Subcutaneous abdominal adipose tissue (tissue), 5 donors: ENCODE results near the gene FAM120A.

Source experiments
- H3K27ac ChIP-seq: one replicate; pipeline ENCODE4 v1.7.0; 2013; ENCODE audit warnings: low read depth, mild to moderate bottlenecking, inconsistent platforms, low read length, moderate library complexity
- H3K27me3 ChIP-seq, 5 donors: one replicate each; pipeline ENCODE4 v1.7.0; 2013; ENCODE audit warnings: low read length in 5 of 5, inconsistent platforms in 1 of 5; ENCODE audit not compliant: control insufficient read depth in 5 of 5, insufficient read depth in 4 of 5
- H3K36me3 ChIP-seq, 5 donors: one replicate each; pipeline ENCODE4 v1.7.0; 2013; ENCODE audit warnings: low read length in 5 of 5; ENCODE audit not compliant: control insufficient read depth in 5 of 5, insufficient read depth in 5 of 5
- H3K4me1 ChIP-seq, 5 donors: one replicate each; pipeline ENCODE4 v1.7.0; 2013; ENCODE audit warnings: low read length in 5 of 5, mild to moderate bottlenecking in 3 of 5, moderate library complexity in 1 of 5; ENCODE audit not compliant: control insufficient read depth in 5 of 5, insufficient read depth in 5 of 5
- H3K4me3 ChIP-seq, 5 donors: one replicate each; pipeline ENCODE4 v1.7.0; 2013; ENCODE audit warnings: low read length in 5 of 5, low read depth in 1 of 5
- H3K9ac ChIP-seq, 5 donors: one replicate each; pipeline ENCODE4 v1.7.0; 2013; ENCODE audit warnings: low read length in 5 of 5, mild to moderate bottlenecking in 4 of 5, moderate library complexity in 3 of 5
- H3K9me3 ChIP-seq, 5 donors: one replicate each; pipeline ENCODE4 v1.7.0; 2013; ENCODE audit warnings: low read length in 5 of 5; ENCODE audit not compliant: control insufficient read depth in 5 of 5
- donor health status: healthy.
- donor health status: healthy.
- donor health status: healthy.
- donor health status: healthy.
- donor health status: healthy.

Gene FAM120A

DNA sequence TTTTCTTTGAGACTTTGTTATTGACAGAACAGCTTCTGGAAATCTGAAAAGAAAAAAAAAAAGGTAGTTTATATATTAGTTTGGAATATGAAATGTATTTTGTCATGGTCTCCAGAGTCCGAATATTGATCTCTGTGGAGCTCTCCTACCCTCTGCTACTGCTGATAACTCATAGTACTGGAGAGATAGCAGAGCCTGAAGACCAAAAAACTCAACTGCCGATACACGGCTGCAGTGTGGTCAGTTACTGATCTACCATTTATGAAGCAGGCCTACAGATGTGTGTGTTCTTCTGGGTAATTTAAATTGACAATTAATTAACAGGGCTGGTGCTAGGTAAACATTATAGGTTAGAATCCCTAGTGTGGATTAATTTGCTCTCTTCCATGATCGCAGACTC is 3.8 kb upstream of the FAM120A start:
- peaks cover 3 to 20% (median 17%) of the 10 kb centered on the region in 5 donors for H3K4me1 ChIP-seq
- no peak overlapping the region for H3K9ac ChIP-seq
- no peak overlapping the region for H3K27ac ChIP-seq
- peaks cover 17 to 27% (median 26%) of the 10 kb centered on the region in 5 donors for H3K36me3 ChIP-seq
- H3K27me3 ChIP-seq, result no peaks in the 10 kb centered on the region
- no peaks in the 10 kb centered on the region for H3K9me3 ChIP-seq
- H3K4me3 ChIP-seq, result no peak overlapping the region

DNA sequence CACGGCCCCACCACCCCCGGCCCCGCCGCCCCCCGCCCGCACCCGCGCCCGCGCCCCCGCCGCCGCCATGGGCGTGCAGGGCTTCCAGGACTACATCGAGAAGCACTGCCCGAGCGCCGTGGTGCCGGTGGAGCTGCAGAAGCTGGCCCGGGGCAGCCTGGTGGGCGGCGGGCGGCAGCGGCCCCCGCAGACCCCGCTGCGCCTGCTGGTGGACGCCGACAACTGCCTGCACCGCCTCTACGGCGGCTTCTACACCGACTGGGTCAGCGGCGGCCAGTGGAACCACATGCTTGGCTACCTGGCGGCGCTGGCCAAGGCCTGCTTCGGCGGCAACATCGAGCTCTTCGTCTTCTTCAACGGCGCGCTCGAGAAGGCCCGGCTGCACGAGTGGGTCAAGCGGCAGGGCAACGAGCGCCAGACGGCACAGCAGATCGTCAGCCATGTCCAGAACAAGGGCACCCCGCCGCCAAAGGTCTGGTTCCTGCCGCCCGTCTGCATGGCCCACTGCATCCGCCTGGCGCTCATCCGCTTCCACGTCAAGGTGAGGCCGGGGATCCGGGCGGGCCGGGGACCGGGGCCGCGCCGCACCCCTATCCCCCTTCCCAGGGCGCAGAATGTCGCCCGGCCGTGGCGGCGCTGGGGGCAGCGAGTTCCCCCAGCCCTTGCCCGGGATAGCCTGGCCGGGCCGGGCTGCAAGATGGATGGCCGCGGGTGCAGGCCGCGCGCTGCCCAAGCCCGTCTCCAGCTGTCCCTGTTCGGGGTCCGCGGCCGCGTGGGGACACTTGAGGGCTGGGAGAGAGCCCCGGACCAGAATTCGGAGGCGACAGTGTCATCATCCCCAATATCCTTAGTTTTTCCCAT is 594 bp downstream of the FAM120A start:
- H3K27ac ChIP-seq, result peak overlapping the region; percentile 96
- H3K9ac ChIP-seq, result peak overlapping the region; percentile 89 to 95 (median 94)
- H3K4me3 ChIP-seq, result peak overlapping the region; percentile 83 to 96 (median 89)
- H3K9me3 ChIP-seq, result no peaks in the 10 kb centered on the region
- no peaks in the 10 kb centered on the region for H3K27me3 ChIP-seq
- peaks cover 9 to 12% (median 12%) of the 10 kb centered on the region in 5 donors for H3K36me3 ChIP-seq
- peaks cover 3 to 47% (median 38%) of the 10 kb centered on the region in 5 donors for H3K4me1 ChIP-seq

DNA sequence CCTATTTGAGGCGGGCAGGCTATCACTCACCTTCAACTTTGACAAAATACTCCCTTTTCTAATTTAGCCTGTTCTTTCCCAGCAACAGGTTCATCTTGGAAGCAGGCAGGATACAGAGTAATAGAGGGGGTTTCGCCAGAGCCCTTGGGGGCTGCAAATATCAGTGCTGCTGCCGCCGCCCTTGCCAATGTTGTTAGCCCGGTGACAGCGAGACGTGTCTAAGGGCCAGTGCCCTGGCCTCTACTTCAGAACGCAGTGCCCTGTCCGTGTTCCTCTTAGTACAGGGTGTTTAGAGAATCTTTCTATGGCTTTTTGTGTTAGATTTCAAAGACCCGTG is 1.2 kb downstream of the FAM120A start:
- Histone ChIP-seq H3K27me3 (no peaks in the 10 kb centered on the region), H3K4me1 (peaks cover 3 to 47% (median 38%) of the 10 kb centered on the region in 5 donors), H3K36me3 (peaks cover 3 to 6% (median 6%) of the 10 kb centered on the region in 5 donors), H3K9ac (peak overlapping the region; percentile 89 to 95 (median 94)), H3K4me3 (peak overlapping the region; percentile 83 to 96 (median 89)), H3K27ac (peak overlapping the region; percentile 96), H3K9me3 (no peaks in the 10 kb centered on the region)

DNA sequence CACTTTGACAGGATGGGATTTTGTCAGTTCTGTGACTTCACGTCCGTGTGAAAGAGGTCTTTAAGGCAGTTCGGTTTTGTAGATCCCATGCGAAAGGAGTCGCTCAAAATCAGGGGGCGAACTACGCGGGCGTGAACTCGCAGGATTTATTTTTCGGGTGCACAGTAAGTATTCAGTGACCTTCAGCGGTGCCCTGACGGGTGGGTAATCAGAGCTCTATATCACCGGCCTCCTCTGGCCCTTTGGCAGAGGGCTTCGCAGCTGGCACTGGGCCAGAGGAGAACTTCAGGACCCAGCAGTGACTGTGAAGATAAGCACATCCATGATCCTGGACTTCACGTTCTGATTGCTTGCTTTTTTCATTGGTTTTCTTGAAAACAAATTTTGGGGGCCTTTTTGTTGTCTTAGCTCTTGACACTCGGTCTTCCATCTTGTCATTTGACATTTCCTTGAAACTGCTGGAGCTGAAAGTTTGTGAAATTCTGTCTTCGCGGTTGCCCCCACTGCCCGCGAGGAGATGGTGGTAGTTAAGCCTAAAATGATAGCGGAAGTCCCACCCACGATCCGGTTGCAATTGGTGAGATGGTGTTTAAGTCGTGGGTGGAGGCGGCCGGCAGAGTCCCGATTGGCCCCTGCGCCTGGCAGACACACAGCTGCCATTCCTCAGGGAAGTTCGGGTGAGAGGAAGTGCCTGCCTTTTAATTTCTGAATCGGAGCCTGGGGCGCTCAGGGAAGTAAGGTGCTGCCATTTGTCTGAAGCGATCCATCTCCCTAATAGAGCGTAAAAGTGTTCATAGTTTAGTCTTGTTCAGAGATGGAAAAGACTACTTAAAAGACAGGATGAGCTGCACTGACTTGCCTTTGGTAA is 1.8 kb downstream of the FAM120A start, which contains the start of gene FAM120AOS:
Gene FAM120AOS, minus strand, starts transcription at position 535 of the 868 bp plus-strand sequence. CDS start 872 bp downstream, outside the sequence.
- Histone ChIP-seq H3K36me3 (peaks cover 0 to under 1% (median 0%) of the 10 kb centered on the region in 5 donors), H3K4me1 (peaks cover 3 to 52% (median 43%) of the 10 kb centered on the region in 5 donors), H3K27me3 (no peaks in the 10 kb centered on the region), H3K4me3 (peak within 1 kb of the TSS; percentile 83 to 96 (median 89)), H3K9ac (peak within 1 kb of the TSS; percentile 89 to 95 (median 94)), H3K27ac (peak within 1 kb of the TSS; percentile 96), H3K9me3 (no peaks in the 10 kb centered on the region)

DNA sequence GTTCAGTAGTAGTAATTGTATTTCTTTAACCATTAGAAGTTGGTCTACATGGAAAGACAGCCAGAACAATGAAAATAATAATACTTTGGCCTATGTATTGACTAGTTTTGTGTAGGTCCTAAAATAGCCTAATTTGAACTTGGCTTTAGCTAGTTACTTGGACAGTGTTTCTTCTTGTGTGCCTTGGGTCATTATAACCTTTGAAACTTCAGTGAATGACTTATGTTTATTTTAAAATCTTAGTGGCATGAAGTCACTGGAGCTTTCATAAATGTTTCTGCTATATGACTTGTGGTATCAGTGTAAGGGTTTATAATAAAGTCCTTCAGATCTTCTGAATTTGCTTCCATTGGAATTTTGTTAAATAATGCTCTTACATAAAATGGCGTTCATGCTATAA is 4.5 kb downstream of the FAM120A start:
- Histone ChIP-seq H3K36me3 (no peaks in the 10 kb centered on the region), H3K27me3 (no peaks in the 10 kb centered on the region), H3K9me3 (no peaks in the 10 kb centered on the region), H3K27ac (no peak overlapping the region), H3K4me3 (no peak overlapping the region), H3K4me1 (peaks cover 4 to 57% (median 45%) of the 10 kb centered on the region in 5 donors), H3K9ac (peak overlapping the region in 1 of 5 donors; percentile 13)

DNA sequence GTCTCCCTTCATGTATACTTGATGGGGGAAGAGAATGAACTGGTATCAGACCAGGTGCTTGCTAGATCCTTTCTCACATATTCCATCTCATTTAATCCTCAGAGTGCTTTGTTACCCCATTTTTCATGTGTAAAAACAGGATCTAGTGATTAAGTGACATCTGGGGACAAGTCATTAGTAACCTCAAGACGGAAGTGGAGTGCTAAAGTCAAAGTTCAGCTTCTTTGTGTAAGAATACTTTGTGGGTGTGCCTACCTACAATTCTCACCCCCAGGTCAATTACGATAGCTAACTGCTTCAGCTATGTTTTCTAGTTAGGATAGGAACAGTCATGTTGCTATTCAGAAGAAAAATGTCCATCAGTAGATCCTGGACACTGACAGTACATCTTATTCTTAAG is 5.0 kb downstream of the FAM120A start:
- Histone ChIP-seq H3K27ac (no peak overlapping the region), H3K27me3 (no peaks in the 10 kb centered on the region), H3K4me3 (no peak overlapping the region), H3K9me3 (no peaks in the 10 kb centered on the region), H3K36me3 (no peaks in the 10 kb centered on the region), H3K9ac (no peak overlapping the region), H3K4me1 (peaks cover 4 to 57% (median 45%) of the 10 kb centered on the region in 5 donors)

DNA sequence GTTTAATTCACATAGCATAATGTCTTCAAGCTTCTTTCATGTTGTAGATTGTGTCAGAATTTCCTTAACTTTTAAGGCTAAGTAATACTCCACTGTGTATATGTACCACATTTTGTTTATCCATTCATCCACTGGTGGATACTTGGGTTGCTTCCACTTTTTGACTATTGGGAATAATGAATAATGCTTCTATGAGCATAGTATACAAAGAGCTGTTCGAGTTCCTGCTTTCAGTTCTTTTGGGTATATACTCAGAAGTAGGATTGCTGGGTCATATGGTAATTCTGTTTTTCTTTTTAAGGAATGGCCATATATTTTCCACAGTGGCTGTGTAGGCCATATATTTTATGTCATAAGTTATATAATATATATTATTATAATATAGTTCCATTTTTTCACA is 5.5 kb downstream of the FAM120A start:
- H3K36me3 ChIP-seq, result no peaks in the 10 kb centered on the region
- no peak overlapping the region for H3K4me3 ChIP-seq
- H3K9me3 ChIP-seq, result no peaks in the 10 kb centered on the region
- peaks cover 4 to 57% (median 46%) of the 10 kb centered on the region in 5 donors for H3K4me1 ChIP-seq
- H3K27me3 ChIP-seq, result no peaks in the 10 kb centered on the region
- no peak overlapping the region for H3K27ac ChIP-seq
- no peak overlapping the region for H3K9ac ChIP-seq

DNA sequence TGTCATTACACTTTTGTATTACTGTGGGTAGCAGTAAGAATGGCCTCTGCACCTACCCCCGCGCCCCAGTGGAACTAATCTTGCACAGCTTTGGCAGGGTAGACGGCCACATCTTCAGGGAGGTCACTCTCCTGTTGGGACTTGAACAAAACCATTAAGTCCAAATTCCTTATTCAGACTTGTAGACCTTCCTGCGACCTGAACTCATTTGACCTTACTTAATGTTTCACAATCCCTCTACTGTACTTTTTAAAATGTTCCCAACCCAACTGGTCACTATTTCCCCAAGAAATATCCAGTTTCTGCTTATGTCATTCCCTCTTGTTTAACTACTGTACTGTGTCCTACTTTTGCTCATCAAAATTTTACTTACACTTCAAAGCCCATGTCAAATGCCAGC is 7.2 kb downstream of the FAM120A start:
- no peaks in the 10 kb centered on the region for H3K36me3 ChIP-seq
- no peak overlapping the region for H3K9ac ChIP-seq
- H3K9me3 ChIP-seq, result no peaks in the 10 kb centered on the region
- peaks cover 4 to 47% (median 35%) of the 10 kb centered on the region in 5 donors for H3K4me1 ChIP-seq
- H3K27ac ChIP-seq, result no peak overlapping the region
- H3K4me3 ChIP-seq, result no peak overlapping the region
- no peaks in the 10 kb centered on the region for H3K27me3 ChIP-seq

DNA sequence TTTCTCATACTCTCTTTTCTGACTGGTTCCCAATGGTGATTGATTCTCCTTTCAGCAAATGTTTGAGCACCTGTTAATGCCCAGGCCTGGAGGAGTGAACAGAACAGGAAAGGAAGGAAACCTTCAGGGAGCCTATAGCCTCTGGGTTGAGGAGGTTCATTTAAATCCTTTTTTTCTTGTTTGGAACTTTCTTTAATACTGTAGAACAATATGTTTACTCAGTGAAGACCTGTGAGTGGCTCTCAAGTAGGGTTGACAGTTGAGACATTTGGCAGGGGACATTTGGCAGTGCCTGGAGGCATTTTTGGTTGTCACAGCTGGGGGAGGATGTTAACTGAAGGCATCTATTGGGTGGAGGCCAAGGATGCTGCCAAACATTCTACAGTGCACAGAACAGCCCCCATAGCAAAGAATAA is 8.0 kb downstream of the FAM120A start:
- Histone ChIP-seq H3K27ac (no peak overlapping the region), H3K27me3 (no peaks in the 10 kb centered on the region), H3K4me1 (peaks cover 4 to 40% (median 28%) of the 10 kb centered on the region in 5 donors)

More for the DNA sequence above, 8.0 kb downstream of the FAM120A start:
- Histone ChIP-seq H3K9ac (no peak overlapping the region), H3K4me3 (no peak overlapping the region), H3K9me3 (no peaks in the 10 kb centered on the region), H3K36me3 (no peaks in the 10 kb centered on the region)
